Ovary (tissue), 3 donors: ENCODE results near the gene MYCBPAP.

Source experiments
- POLR2A ChIP-seq: fragments of 450-650 bp; IDR thresholded peaks from one replicate; pipeline ENCODE4 v1.6.1; 2017; ENCODE audit warnings: antibody characterized with exemption, mild to moderate bottlenecking, moderate library complexity
- TF ChIP-seq, protein P1 (sequence below), 3 donors: fragments of 450-650 bp in 2 of 3; fragments of 200-600 bp in 1 of 3; IDR thresholded peaks; one replicate each; pipeline versions ENCODE4 v1.5.1 to v1.8.0; 2016 to 2022; ENCODE audit warnings: antibody characterized with exemption in 3 of 3, mild to moderate bottlenecking in 1 of 3
- donor health status: DM: no; HTN: no; CAD: no.

- TF ChIP-seq, protein P1, sequence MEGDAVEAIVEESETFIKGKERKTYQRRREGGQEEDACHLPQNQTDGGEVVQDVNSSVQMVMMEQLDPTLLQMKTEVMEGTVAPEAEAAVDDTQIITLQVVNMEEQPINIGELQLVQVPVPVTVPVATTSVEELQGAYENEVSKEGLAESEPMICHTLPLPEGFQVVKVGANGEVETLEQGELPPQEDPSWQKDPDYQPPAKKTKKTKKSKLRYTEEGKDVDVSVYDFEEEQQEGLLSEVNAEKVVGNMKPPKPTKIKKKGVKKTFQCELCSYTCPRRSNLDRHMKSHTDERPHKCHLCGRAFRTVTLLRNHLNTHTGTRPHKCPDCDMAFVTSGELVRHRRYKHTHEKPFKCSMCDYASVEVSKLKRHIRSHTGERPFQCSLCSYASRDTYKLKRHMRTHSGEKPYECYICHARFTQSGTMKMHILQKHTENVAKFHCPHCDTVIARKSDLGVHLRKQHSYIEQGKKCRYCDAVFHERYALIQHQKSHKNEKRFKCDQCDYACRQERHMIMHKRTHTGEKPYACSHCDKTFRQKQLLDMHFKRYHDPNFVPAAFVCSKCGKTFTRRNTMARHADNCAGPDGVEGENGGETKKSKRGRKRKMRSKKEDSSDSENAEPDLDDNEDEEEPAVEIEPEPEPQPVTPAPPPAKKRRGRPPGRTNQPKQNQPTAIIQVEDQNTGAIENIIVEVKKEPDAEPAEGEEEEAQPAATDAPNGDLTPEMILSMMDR (IDR thresholded peaks at IDR 0.05) = no peak
- no peak for TF ChIP-seq POLR2A
Observed at GRCh38 chr17:50506298-50506697, 1.9 kb upstream of the MYCBPAP start.
